Endothelial cell of umbilical vein (primary cell): ENCODE measurements around the gene ZDHHC17. TPM values are rescaled to one million over a fixed set of nuclear protein-coding genes. Genes with fewer than 3 reads are reported as not detected.
A peak's percentile ranks its signal among the peaks of the same experiment; 100 is the strongest.

Experiments
- BruUV-seq: library from RNA; stranded (reverse); fragments of 400-500 nt; replicated peaks from 2 replicates; lab custom pipeline; 2021; lab: Mats Ljungman, UMichigan
- CTCF ChIA-PET: fragments of 300-600, 350-600 bp; sonication (Branson Sonifier 250); formaldehyde crosslinking; loops from one replicate; lab custom pipeline; 2021; ENCODE audit warnings: antibody characterized with exemption, inconsistent platforms; lab: Charles Lee
- POLR2A ChIA-PET: fragments of 300-600, 350-600 bp; sonication (Branson Sonifier 250); formaldehyde crosslinking; loops from one replicate; lab custom pipeline; 2021; ENCODE audit warnings: antibody characterized with exemption, inconsistent platforms; lab: Charles Lee
- DNase-seq: peaks from one replicate; pipeline ENCODE4 v3.0.0-alpha.2; 2011; ENCODE audit warnings: low read depth, low spot score
- FAIRE-seq: peaks from 2 replicates; lab custom pipeline; 2011; peaks lifted over from hg19 to GRCh38; lab: Jason Lieb, UNC
- H2AFZ ChIP-seq: 2 replicates; pipeline ENCODE4 v1.6.0; 2012; ENCODE audit warnings: low read depth, low read length, control low read depth, inconsistent platforms
- H3K27ac ChIP-seq: 2 replicates; pipeline ENCODE4 v1.5.1; 2011; ENCODE audit warnings: low read depth, mild to moderate bottlenecking, control low read depth, low read length, moderate library complexity; ENCODE audit not compliant: insufficient read depth
- H3K27me3 ChIP-seq, 2 experiments: 2 replicates each; pipeline versions ENCODE4 v1.6.0 to v1.6.1; 2011; ENCODE audit warnings: low read length in 2 of 2, mixed read lengths in 1 of 2; ENCODE audit not compliant: control insufficient read depth in 2 of 2, insufficient read depth in 2 of 2
- H3K36me3 ChIP-seq, 2 experiments: 2 replicates in 1 of 2; 3 replicates in 1 of 2; pipeline ENCODE4 v1.5.1; 2011; ENCODE audit warnings: low read length in 2 of 2, mild to moderate bottlenecking in 1 of 2, moderate library complexity in 1 of 2; ENCODE audit not compliant: control insufficient read depth in 2 of 2, insufficient read depth in 2 of 2; ENCODE audit errors: extremely low read depth in 1 of 2
- H3K4me1 ChIP-seq: 3 replicates; pipeline ENCODE4 v1.5.1; 2011; ENCODE audit warnings: mild to moderate bottlenecking, low read length; ENCODE audit not compliant: control insufficient read depth, insufficient read depth; ENCODE audit errors: extremely low read depth
- H3K4me2 ChIP-seq: 2 replicates; pipeline ENCODE4 v1.6.1; 2011; ENCODE audit warnings: low read length, control low read depth, mixed read lengths; ENCODE audit not compliant: insufficient read depth
- H3K4me3 ChIP-seq, 3 experiments: fragments of 200-600 bp in 1 of 3; sonication (generic), shearing (Covaris generic) in 1 of 3; replicated peaks in 1 of 3; 2 replicates each; pipeline ENCODE4 v1.5.1; 2011 to 2016; ENCODE audit warnings: control low read depth in 3 of 3, low read length in 3 of 3, mild to moderate bottlenecking in 2 of 3, inconsistent platforms in 1 of 3, low read depth in 1 of 3, moderate library complexity in 1 of 3; ENCODE audit not compliant: insufficient read depth in 1 of 3
- H3K79me2 ChIP-seq: 2 replicates; pipeline ENCODE4 v1.6.0; 2012; ENCODE audit warnings: low read length, inconsistent platforms; ENCODE audit not compliant: control insufficient read depth, insufficient read depth
- H3K9ac ChIP-seq: replicated peaks from 2 replicates; pipeline ENCODE3; 2011; ENCODE audit warnings: low read length, control low read depth; ENCODE audit not compliant: insufficient read depth; ENCODE audit errors: extremely low read depth
- H3K9me1 ChIP-seq: replicated peaks from 3 replicates; pipeline ENCODE4 v1.6.0; 2011; ENCODE audit warnings: mild to moderate bottlenecking, low read length; ENCODE audit not compliant: control insufficient read depth, insufficient read depth; ENCODE audit errors: extremely low read depth
- H3K9me3 ChIP-seq: replicated peaks from 2 replicates; pipeline ENCODE4 v1.5.1; 2012; ENCODE audit warnings: low read length, inconsistent platforms; ENCODE audit not compliant: control insufficient read depth, insufficient read depth
- H4K20me1 ChIP-seq: replicated peaks from 2 replicates; pipeline ENCODE3; 2011; ENCODE audit warnings: mild to moderate bottlenecking, low read length; ENCODE audit not compliant: control insufficient read depth, insufficient read depth; ENCODE audit errors: extremely low read depth
- EZH2 ChIP-seq: IDR thresholded peaks from 2 replicates; pipeline ENCODE4 v1.6.1; 2012; ENCODE audit warnings: borderline replicate concordance, low read depth, mild to moderate bottlenecking, moderate library complexity, low read length, inconsistent platforms; ENCODE audit not compliant: severe bottlenecking
- FOS ChIP-seq: IDR thresholded peaks from 2 replicates; pipeline ENCODE4 v1.6.1; 2011; ENCODE audit warnings: mild to moderate bottlenecking, low read length, moderate library complexity, borderline replicate concordance; ENCODE audit not compliant: insufficient read depth
- JUN ChIP-seq: IDR thresholded peaks from 2 replicates; pipeline ENCODE4 v1.6.1; 2011; ENCODE audit warnings: borderline replicate concordance, low read depth; ENCODE audit not compliant: insufficient read length, insufficient read depth
- POLR2AphosphoS5 ChIP-seq: IDR thresholded peaks from 2 replicates; pipeline ENCODE4 v1.6.1; 2012; ENCODE audit warnings: low read depth, mild to moderate bottlenecking, control low read depth, low read length, moderate library complexity; ENCODE audit not compliant: insufficient read depth
- dilution Hi-C: fragments of 300-500 bp; cut with MboI; formaldehyde crosslinking; loops from one replicate; pipeline ENCODE4 v1.15.0; 2019; ENCODE audit warnings: low sequenced_read_pairs; ENCODE audit not compliant: extremely low pct_ligation_motif_present
- intact Hi-C: fragments of 100-400 bp; cut with micrococcal nuclease; formaldehyde crosslinking; loops from one replicate; pipeline ENCODE4 v1.10.0; 2022
- polyA plus RNA-seq, 4 experiments: library from polyadenylated mRNA; depleted of rRNA in 3 of 4; stranded (reverse) in 3 of 4; unstranded in 1 of 4; fragments of >200 nt; gene quantifications; 2 replicates each; pipeline versions ENCODE4 v1.2.1 to v1.2.3, GENCODE V29; 2011 to 2012; ENCODE audit warnings: missing spikeins in 1 of 4
- total RNA-seq: library from RNA; stranded (reverse); gene quantifications from 2 replicates; pipeline ENCODE4 v1.2.3, GENCODE V29; 2021
- TF ChIP-seq, protein P1 (sequence below), 2 donors: IDR thresholded peaks; 1 replicate in 1 of 2; 2 replicates in 1 of 2; pipeline ENCODE4 v1.5.1; 2011; ENCODE audit warnings: low read length in 2 of 2, mild to moderate bottlenecking in 2 of 2, moderate library complexity in 2 of 2, control low read depth in 1 of 2, inconsistent platforms in 1 of 2, low read depth in 1 of 2; ENCODE audit not compliant: insufficient read depth in 1 of 2; ENCODE audit errors: extremely low read depth in 1 of 2

The ZDHHC17 gene
- total and polyA plus RNA-seq, 2 donors (not counting 3 experiments of a cell fraction or from before 2014, with no cell fraction given), result 21.2 to 26.9 TPM

DNA sequence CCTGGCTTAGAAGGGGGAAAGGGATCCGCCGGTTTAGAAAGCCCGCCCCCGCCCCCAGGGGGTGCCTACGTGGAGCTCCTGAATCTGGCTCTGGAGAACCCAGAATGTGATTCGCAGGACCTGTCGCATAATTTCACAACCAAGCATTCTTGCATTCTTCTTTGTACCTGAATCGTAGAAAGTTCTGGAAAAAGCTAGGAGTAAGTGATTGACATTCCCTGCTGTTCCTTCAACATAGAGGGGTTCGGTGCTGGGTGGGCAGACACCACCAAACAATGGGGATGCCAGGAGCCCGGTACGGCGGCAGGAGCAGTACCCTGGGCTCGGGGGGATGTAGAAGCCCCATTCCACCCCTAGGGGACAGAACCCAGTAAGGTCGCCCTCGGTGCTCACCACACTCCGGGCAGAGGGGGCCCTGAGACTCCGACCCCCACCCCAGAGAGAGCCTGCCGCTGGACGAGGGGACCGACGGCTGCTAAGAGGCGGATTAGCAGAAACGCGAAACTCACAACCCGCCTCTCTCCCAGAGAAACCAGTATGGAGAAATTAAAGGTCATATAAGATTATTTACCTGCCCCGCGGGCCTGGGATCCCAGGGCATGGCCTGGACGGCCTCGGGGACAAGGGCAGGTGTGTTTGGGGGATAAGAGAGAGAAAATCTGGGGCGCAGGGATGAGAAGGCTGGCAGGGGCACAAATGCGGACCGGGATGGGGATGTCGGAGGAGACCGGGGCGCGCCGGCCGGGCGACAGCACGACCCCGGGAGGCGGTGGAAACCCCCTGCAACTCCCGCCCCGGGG, 114.4 kb downstream of the ZDHHC17 start:
- FAIRE-seq, result no peak
- H3K4me3 ChIP-seq, result peak overlapping the region; percentile 83 to 92 (median 89)
- TF ChIP-seq FOS (no peak), EZH2 (peak; percentile 49), JUN (no peak), POLR2AphosphoS5 (no peak)
- TF ChIP-seq, protein P1, sequence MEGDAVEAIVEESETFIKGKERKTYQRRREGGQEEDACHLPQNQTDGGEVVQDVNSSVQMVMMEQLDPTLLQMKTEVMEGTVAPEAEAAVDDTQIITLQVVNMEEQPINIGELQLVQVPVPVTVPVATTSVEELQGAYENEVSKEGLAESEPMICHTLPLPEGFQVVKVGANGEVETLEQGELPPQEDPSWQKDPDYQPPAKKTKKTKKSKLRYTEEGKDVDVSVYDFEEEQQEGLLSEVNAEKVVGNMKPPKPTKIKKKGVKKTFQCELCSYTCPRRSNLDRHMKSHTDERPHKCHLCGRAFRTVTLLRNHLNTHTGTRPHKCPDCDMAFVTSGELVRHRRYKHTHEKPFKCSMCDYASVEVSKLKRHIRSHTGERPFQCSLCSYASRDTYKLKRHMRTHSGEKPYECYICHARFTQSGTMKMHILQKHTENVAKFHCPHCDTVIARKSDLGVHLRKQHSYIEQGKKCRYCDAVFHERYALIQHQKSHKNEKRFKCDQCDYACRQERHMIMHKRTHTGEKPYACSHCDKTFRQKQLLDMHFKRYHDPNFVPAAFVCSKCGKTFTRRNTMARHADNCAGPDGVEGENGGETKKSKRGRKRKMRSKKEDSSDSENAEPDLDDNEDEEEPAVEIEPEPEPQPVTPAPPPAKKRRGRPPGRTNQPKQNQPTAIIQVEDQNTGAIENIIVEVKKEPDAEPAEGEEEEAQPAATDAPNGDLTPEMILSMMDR (IDR thresholded peaks at IDR 0.05; ENCODE audit: extremely low read depth in 1 of 2, insufficient read depth in 1 of 2, low read depth in 1 of 2, low read length in 2 of 2), result peak; percentile 14 to 27
- ChIA-PET POLR2A (interaction anchor here (0.8 kb wide), 1 partner anchor 75 kb away, joined by 8 read pairs; no protein-coding TSS in a partner anchor), CTCF (interaction anchor here (0.6 to 3.2 kb wide), 5 partner anchors 12 to 1416 kb away, joined by 3 to 19 read pairs (median 4); no protein-coding TSS in a partner anchor)
- no peaks in the 10 kb centered on the region for H4K20me1 ChIP-seq
- H2AFZ ChIP-seq, result peak overlapping the region; percentile 87
- H3K9ac ChIP-seq, result peak overlapping the region; percentile 89
- dilution Hi-C loops, result no loop called here
- intact Hi-C loops, result loop anchor here (2.0 kb wide), 2 partner anchors 49 to 133 kb away; no protein-coding TSS in a partner anchor
- peaks cover 9% of the 10 kb centered on the region for H3K4me1 ChIP-seq
- H3K9me1 ChIP-seq, result no peaks in the 10 kb centered on the region
- H3K9me3 ChIP-seq, result no peaks in the 10 kb centered on the region
- peak overlapping the region; percentile 92 for H3K4me2 ChIP-seq
- DNase-seq, result peak; percentile 22
- no peaks in the 10 kb centered on the region for H3K27me3 ChIP-seq
- H3K27ac ChIP-seq, result no peak overlapping the region
- H3K79me2 ChIP-seq, result no peaks in the 10 kb centered on the region
- H3K36me3 ChIP-seq, result no peaks in the 10 kb centered on the region
- TSS peak; percentile 50 for BruUV-seq
